Measurements from ENCODE around the gene PDE7B. TPM values are rescaled to one million over a fixed set of nuclear protein-coding genes. Genes with fewer than 3 reads are reported as not detected.

The PDE7B gene
- total and polyA plus RNA-seq, 4 donors = 1.0 to 6.9 (median 3.8) TPM

DNA sequence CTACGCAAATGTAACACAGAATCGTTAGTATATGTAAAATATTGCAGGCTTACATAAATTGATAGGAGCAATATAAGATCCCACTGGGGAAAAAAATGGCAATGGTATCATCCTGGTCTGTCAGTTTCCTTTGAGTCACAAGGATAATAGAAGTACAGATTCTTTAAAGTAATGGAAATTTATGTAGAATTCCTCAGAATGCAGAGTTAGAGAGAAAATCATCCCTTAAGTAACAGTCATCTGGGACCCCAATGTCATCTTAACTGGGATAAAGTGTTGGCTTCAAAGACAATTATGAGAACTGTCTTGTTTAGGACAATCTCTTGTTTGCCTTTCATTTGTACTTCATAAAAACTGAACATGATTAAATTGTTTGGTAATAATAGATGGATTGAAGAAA, 34.5 kb upstream of the PDE7B start:
- no peaks in the 10 kb centered on the region for H3K36me3 ChIP-seq (ENCODE audit: control insufficient read depth in 1 of 2, insufficient read depth in 2 of 2, low read length in 1 of 2)
- no peak overlapping the region for H3K27ac ChIP-seq (ENCODE audit: low read depth in 1 of 2, low read length in 2 of 2)
- no peaks in the 10 kb centered on the region for H3K9me3 ChIP-seq (ENCODE audit: control insufficient read depth, low read length)
- no peak overlapping the region for H3K4me3 ChIP-seq (ENCODE audit: low read length in 2 of 2)
- DNase-seq (no peak), ATAC-seq (ENCODE audit: low FRiP score) (no peak)
- no peaks in the 10 kb centered on the region for H3K4me1 ChIP-seq (ENCODE audit: control insufficient read depth in 1 of 2, insufficient read depth in 2 of 2, low read length in 2 of 2)
- WGBS, 2 donors = 93 to 94% methylated on average over 2 of the region's 2 CpGs
- intact Hi-C loops (cut with DNase I) = no loop called here
- no peaks in the 10 kb centered on the region for H3K27me3 ChIP-seq (ENCODE audit: control insufficient read depth in 1 of 2, insufficient read depth in 2 of 2, low read length in 1 of 2)

- WGBS, 2 donors = 91 to 94% methylated on average over 2 of the region's 2 CpGs
- intact Hi-C loops (cut with DNase I) = no loop called here
- Histone ChIP-seq H3K4me1 (ENCODE audit: control insufficient read depth in 1 of 2, insufficient read depth in 2 of 2, low read length in 2 of 2) (no peaks in the 10 kb centered on the region), H3K36me3 (ENCODE audit: control insufficient read depth in 1 of 2, insufficient read depth in 2 of 2, low read length in 1 of 2) (no peaks in the 10 kb centered on the region), H3K4me3 (ENCODE audit: low read length in 2 of 2) (no peak overlapping the region), H3K27ac (ENCODE audit: low read depth in 1 of 2, low read length in 2 of 2) (no peak overlapping the region), H3K9me3 (ENCODE audit: control insufficient read depth, low read length) (no peaks in the 10 kb centered on the region), H3K27me3 (ENCODE audit: control insufficient read depth in 1 of 2, insufficient read depth in 2 of 2, low read length in 1 of 2) (no peaks in the 10 kb centered on the region)
- DNase-seq = no peak
- no peak for ATAC-seq (ENCODE audit: low FRiP score)
These were observed 31.8 kb upstream of the PDE7B start for GRCh38 chr6:135819665-135820064.

- ATAC-seq (ENCODE audit: low FRiP score) (no peak), DNase-seq (no peak)
- Histone ChIP-seq H3K27me3 (ENCODE audit: control insufficient read depth in 1 of 2, insufficient read depth in 2 of 2, low read length in 1 of 2) (no peaks in the 10 kb centered on the region), H3K4me3 (ENCODE audit: low read length in 2 of 2) (no peak overlapping the region), H3K9me3 (ENCODE audit: control insufficient read depth, low read length) (no peaks in the 10 kb centered on the region), H3K4me1 (ENCODE audit: control insufficient read depth in 1 of 2, insufficient read depth in 2 of 2, low read length in 2 of 2) (no peaks in the 10 kb centered on the region), H3K36me3 (ENCODE audit: control insufficient read depth in 1 of 2, insufficient read depth in 2 of 2, low read length in 1 of 2) (no peaks in the 10 kb centered on the region), H3K27ac (ENCODE audit: low read depth in 1 of 2, low read length in 2 of 2) (no peak overlapping the region)
- intact Hi-C loops (cut with DNase I) = no loop called here
- 53% methylated on average over 6 of the region's 6 CpGs for WGBS, 2 donors
These were observed 31.2 kb upstream of the PDE7B start for GRCh38 chr6:135820340-135820739.

- Histone ChIP-seq H3K4me1 (ENCODE audit: control insufficient read depth in 1 of 2, insufficient read depth in 2 of 2, low read length in 2 of 2) (no peaks in the 10 kb centered on the region), H3K27me3 (ENCODE audit: control insufficient read depth in 1 of 2, insufficient read depth in 2 of 2, low read length in 1 of 2) (no peaks in the 10 kb centered on the region), H3K9me3 (ENCODE audit: control insufficient read depth, low read length) (peaks cover 1% of the 10 kb centered on the region), H3K4me3 (ENCODE audit: low read length in 2 of 2) (no peak overlapping the region), H3K36me3 (ENCODE audit: control insufficient read depth in 1 of 2, insufficient read depth in 2 of 2, low read length in 1 of 2) (no peaks in the 10 kb centered on the region), H3K27ac (ENCODE audit: low read depth in 1 of 2, low read length in 2 of 2) (no peak overlapping the region)
- DNase-seq = no peak
- ATAC-seq (ENCODE audit: low FRiP score) = no peak
- intact Hi-C loops (cut with DNase I) = no loop called here
- 79 to 84% methylated on average over 1 of the region's 1 CpG for WGBS, 2 donors
These were observed 27.6 kb upstream of the PDE7B start for GRCh38 chr6:135823851-135824250.

DNA sequence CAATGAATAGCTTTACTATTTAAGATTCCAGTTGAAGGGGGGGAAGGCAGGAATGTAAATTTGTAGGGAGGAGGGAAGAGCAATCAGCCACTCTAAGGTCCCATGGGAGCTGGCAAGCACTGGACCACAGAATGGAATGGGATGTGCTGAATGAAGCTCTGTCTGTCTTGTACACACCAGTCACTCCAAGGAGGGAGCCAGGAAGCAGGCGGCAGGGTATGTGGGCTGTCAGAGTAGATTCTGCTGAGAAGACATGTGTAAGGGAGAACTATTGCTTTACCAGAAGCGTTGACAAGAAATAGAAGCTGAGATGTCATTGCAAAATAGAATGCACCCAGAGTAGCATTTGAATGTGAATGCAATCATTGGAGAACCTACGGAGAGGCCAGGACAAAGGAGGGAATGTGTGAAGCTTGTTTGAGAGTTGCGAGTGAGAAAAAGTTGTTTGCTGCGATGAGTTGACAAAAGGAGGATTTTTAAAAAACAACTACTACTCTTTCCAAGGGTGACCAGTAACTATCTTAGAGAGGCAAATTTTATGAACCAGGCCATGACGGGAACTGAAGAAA, 25.2 kb upstream of the PDE7B start:
- H3K9me3 ChIP-seq (ENCODE audit: control insufficient read depth, low read length) = peaks cover 1% of the 10 kb centered on the region
- H3K4me1 ChIP-seq (ENCODE audit: control insufficient read depth in 1 of 2, insufficient read depth in 2 of 2, low read length in 2 of 2) = no peaks in the 10 kb centered on the region
- intact Hi-C loops (cut with DNase I) = no loop called here
- H3K4me3 ChIP-seq (ENCODE audit: low read length in 2 of 2) = no peak overlapping the region
- no peak overlapping the region for H3K27ac ChIP-seq (ENCODE audit: low read depth in 1 of 2, low read length in 2 of 2)
- ATAC-seq (ENCODE audit: low FRiP score) (no peak), DNase-seq (no peak)
- no peaks in the 10 kb centered on the region for H3K36me3 ChIP-seq (ENCODE audit: control insufficient read depth in 1 of 2, insufficient read depth in 2 of 2, low read length in 1 of 2)
- H3K27me3 ChIP-seq (ENCODE audit: control insufficient read depth in 1 of 2, insufficient read depth in 2 of 2, low read length in 1 of 2) = no peaks in the 10 kb centered on the region
- 89 to 93% methylated on average over 6 of the region's 6 CpGs for WGBS, 2 donors

GRCh38 chr6:135828021-135828420, 23.5 kb upstream of the PDE7B start:
- intact Hi-C loops (cut with DNase I) = no loop called here
- no peaks in the 10 kb centered on the region for H3K4me1 ChIP-seq (ENCODE audit: control insufficient read depth in 1 of 2, insufficient read depth in 2 of 2, low read length in 2 of 2)
- no peak for DNase-seq
- H3K4me3 ChIP-seq (ENCODE audit: low read length in 2 of 2) = no peak overlapping the region
- no peaks in the 10 kb centered on the region for H3K27me3 ChIP-seq (ENCODE audit: control insufficient read depth in 1 of 2, insufficient read depth in 2 of 2, low read length in 1 of 2)
- ATAC-seq (ENCODE audit: low FRiP score) = no peak
- H3K9me3 ChIP-seq (ENCODE audit: control insufficient read depth, low read length) = peaks cover 1% of the 10 kb centered on the region
- no peaks in the 10 kb centered on the region for H3K36me3 ChIP-seq (ENCODE audit: control insufficient read depth in 1 of 2, insufficient read depth in 2 of 2, low read length in 1 of 2)
- H3K27ac ChIP-seq (ENCODE audit: low read depth in 1 of 2, low read length in 2 of 2) = no peak overlapping the region

DNA sequence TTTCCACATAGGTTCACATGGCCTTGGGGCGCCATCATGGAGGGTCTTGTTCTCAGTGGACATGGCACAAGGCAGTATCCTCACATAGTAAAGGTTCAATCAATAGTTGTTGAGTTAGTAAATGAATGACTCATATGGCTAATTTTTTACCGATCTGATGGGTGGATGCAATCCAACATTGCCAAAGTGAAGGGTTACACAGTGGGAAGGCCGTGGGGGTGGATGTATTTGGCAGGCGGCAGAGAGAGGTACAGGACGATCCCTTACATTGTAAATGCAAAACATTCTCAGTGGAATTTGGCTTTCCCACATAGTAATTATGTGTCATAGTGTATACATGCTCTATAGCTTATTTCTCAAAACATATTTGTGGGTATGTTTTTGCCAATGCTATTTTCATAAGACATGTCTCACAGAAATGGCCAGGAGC, 21.0 kb upstream of the PDE7B start:
- 81 to 83% methylated on average over 5 of the region's 5 CpGs for WGBS, 2 donors
- intact Hi-C loops (cut with DNase I) = no loop called here
- no peak for ATAC-seq (ENCODE audit: low FRiP score)

GRCh38 chr6:135831016-135831415, 20.5 kb upstream of the PDE7B start:
- DNase-seq (no peak), ATAC-seq (ENCODE audit: low FRiP score) (no peak)
- Histone ChIP-seq H3K9me3 (ENCODE audit: control insufficient read depth, low read length) (peaks cover 1% of the 10 kb centered on the region), H3K36me3 (ENCODE audit: control insufficient read depth in 1 of 2, insufficient read depth in 2 of 2, low read length in 1 of 2) (no peaks in the 10 kb centered on the region), H3K4me3 (ENCODE audit: low read length in 2 of 2) (no peak overlapping the region), H3K27me3 (ENCODE audit: control insufficient read depth in 1 of 2, insufficient read depth in 2 of 2, low read length in 1 of 2) (no peaks in the 10 kb centered on the region), H3K27ac (ENCODE audit: low read depth in 1 of 2, low read length in 2 of 2) (no peak overlapping the region), H3K4me1 (ENCODE audit: control insufficient read depth in 1 of 2, insufficient read depth in 2 of 2, low read length in 2 of 2) (no peaks in the 10 kb centered on the region)
- 2 to 6% methylated on average over 3 of the region's 3 CpGs for WGBS, 2 donors
- intact Hi-C loops (cut with DNase I) = no loop called here

More for the DNA sequence above, 21.0 kb upstream of the PDE7B start:
- Histone ChIP-seq H3K36me3 (ENCODE audit: control insufficient read depth in 1 of 2, insufficient read depth in 2 of 2, low read length in 1 of 2) (no peaks in the 10 kb centered on the region), H3K9me3 (ENCODE audit: control insufficient read depth, low read length) (peaks cover 1% of the 10 kb centered on the region), H3K4me1 (ENCODE audit: control insufficient read depth in 1 of 2, insufficient read depth in 2 of 2, low read length in 2 of 2) (no peaks in the 10 kb centered on the region), H3K4me3 (ENCODE audit: low read length in 2 of 2) (no peak overlapping the region), H3K27me3 (ENCODE audit: control insufficient read depth in 1 of 2, insufficient read depth in 2 of 2, low read length in 1 of 2) (no peaks in the 10 kb centered on the region), H3K27ac (ENCODE audit: low read depth in 1 of 2, low read length in 2 of 2) (no peak overlapping the region)
- no peak for DNase-seq

GRCh38 chr6:135832166-135832565, 19.3 kb upstream of the PDE7B start:
- 96 to 97% methylated on average over 3 of the region's 3 CpGs for WGBS, 2 donors
- Histone ChIP-seq H3K27ac (ENCODE audit: low read depth in 1 of 2, low read length in 2 of 2) (no peak overlapping the region), H3K4me1 (ENCODE audit: control insufficient read depth in 1 of 2, insufficient read depth in 2 of 2, low read length in 2 of 2) (no peaks in the 10 kb centered on the region), H3K4me3 (ENCODE audit: low read length in 2 of 2) (no peak overlapping the region), H3K27me3 (ENCODE audit: control insufficient read depth in 1 of 2, insufficient read depth in 2 of 2, low read length in 1 of 2) (no peaks in the 10 kb centered on the region), H3K9me3 (ENCODE audit: control insufficient read depth, low read length) (peaks cover 1% of the 10 kb centered on the region), H3K36me3 (ENCODE audit: control insufficient read depth in 1 of 2, insufficient read depth in 2 of 2, low read length in 1 of 2) (no peaks in the 10 kb centered on the region)
- intact Hi-C loops (cut with DNase I) = no loop called here
- ATAC-seq (ENCODE audit: low FRiP score) (no peak), DNase-seq (no peak)
